DND-41 (cell line): Measurements from ENCODE around the gene RCAN2.

ENCODE experiments used
- ATAC-seq: fragments of 200-7000 bp; cut with Tn5 transposase; 3 replicates; pipeline ENCODE4 v1.9.1; 2021; ENCODE audit warnings: low read depth; ENCODE audit not compliant: insufficient read depth
- DNase-seq: peaks from one replicate; pipeline ENCODE4 v3.0.0-alpha.2; 2020
- H2AFZ ChIP-seq: 2 replicates; pipeline ENCODE4 v1.6.0; 2012; ENCODE audit warnings: low read depth, low read length
- H3K27ac ChIP-seq: 2 replicates; pipeline ENCODE4 v1.5.1; 2012; ENCODE audit warnings: low read length, inconsistent platforms
- H3K27me3 ChIP-seq: fragments of 200-600 bp; sonication (generic); 2 replicates; pipeline ENCODE4 v1.6.0; 2012; ENCODE audit warnings: low read length, mild to moderate bottlenecking, inconsistent platforms; ENCODE audit not compliant: insufficient read depth, poor library complexity
- H3K36me3 ChIP-seq: 2 replicates; pipeline ENCODE4 v1.5.1; 2012; ENCODE audit warnings: low read length, inconsistent platforms; ENCODE audit not compliant: insufficient read depth
- H3K4me1 ChIP-seq: 2 replicates; pipeline ENCODE4 v1.5.1; 2012; ENCODE audit warnings: mild to moderate bottlenecking, low read length; ENCODE audit not compliant: insufficient read depth
- H3K4me2 ChIP-seq: 2 replicates; pipeline ENCODE4 v1.6.0; 2012; ENCODE audit warnings: mild to moderate bottlenecking, moderate library complexity, low read length, inconsistent platforms; ENCODE audit not compliant: insufficient read depth
- H3K4me3 ChIP-seq, 2 experiments: fragments of 200-600 bp in 1 of 2; shearing (Covaris generic) in 1 of 2; 2 replicates each; pipeline ENCODE4 v1.5.1; 2012 to 2016; ENCODE audit warnings: inconsistent platforms in 2 of 2, low read length in 2 of 2, mild to moderate bottlenecking in 2 of 2, low read depth in 1 of 2, moderate library complexity in 1 of 2
- H3K79me2 ChIP-seq: 2 replicates; pipeline ENCODE4 v1.6.0; 2012; ENCODE audit warnings: low read length, inconsistent platforms; ENCODE audit not compliant: insufficient read depth
- H3K9ac ChIP-seq: 2 replicates; pipeline ENCODE4 v1.6.0; 2012; ENCODE audit warnings: low read depth, mild to moderate bottlenecking, inconsistent platforms, low read length, moderate library complexity
- H3K9me3 ChIP-seq: 2 replicates; pipeline ENCODE4 v1.5.1; 2012; ENCODE audit warnings: low read length, moderate library complexity, mild to moderate bottlenecking, inconsistent platforms; ENCODE audit not compliant: insufficient read depth, severe bottlenecking
- H4K20me1 ChIP-seq: 2 replicates; pipeline ENCODE4 v1.6.0; 2012; ENCODE audit warnings: low read length; ENCODE audit not compliant: insufficient read depth
- EZH2 ChIP-seq: IDR thresholded peaks from 3 replicates; pipeline ENCODE4 v1.6.1; 2012; ENCODE audit warnings: borderline replicate concordance, low read depth, mild to moderate bottlenecking, moderate library complexity, low read length, inconsistent platforms; ENCODE audit not compliant: severe bottlenecking
- TF ChIP-seq, protein P1 (sequence below): IDR thresholded peaks from 2 replicates; pipeline ENCODE4 v1.5.1; 2012; ENCODE audit warnings: borderline replicate concordance, low read length, moderate library complexity, mild to moderate bottlenecking; ENCODE audit not compliant: poor library complexity, severe bottlenecking; ENCODE audit errors: extremely low read depth

The RCAN2 gene

DNA sequence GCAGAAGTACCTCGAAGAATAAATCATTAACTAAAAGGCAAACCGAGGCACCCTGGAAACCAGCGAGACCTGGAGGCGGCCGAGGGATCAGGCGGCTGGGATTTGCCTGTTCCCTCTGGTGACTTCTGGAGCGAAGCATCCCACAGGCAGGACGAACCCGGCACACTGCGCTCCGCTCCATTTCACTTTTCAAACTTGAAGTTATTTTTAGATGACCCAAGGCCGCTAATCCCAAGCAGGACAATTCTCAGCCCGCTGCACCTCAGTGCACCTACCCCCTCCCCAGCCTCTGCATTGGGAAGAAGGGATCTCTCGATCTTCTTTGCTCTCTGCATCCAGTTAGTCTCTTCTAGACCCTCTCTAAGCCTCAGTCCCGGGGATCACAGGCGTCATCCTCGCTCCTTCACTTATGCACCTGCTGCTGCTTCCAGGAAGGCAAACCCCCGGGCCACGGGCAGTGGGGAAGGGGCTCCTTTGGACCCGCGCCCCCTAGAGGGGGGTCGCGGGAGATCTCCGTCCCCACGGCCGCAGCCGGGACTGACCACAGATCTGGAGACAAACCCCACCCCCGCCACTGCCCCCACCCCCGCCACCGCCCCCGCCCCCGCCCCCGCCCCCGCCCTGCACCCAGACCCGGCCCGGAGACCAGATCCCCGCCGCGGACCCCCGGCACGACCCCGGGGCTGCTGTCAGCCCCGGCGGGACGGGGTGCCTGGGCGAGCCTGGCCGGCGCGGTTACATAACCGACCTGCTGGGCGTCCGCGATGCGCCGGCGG is 636 bp downstream of the RCAN2 start:
- no peak overlapping the region for H3K27ac ChIP-seq
- H4K20me1 ChIP-seq = no peaks in the 10 kb centered on the region
- H3K4me3 ChIP-seq = no peak overlapping the region
- no peak for ATAC-seq
- H2AFZ ChIP-seq = no peak overlapping the region
- H3K4me1 ChIP-seq = no peaks in the 10 kb centered on the region
- no peaks in the 10 kb centered on the region for H3K36me3 ChIP-seq
- H3K4me2 ChIP-seq = no peak overlapping the region
- H3K9me3 ChIP-seq = no peaks in the 10 kb centered on the region
- H3K79me2 ChIP-seq = no peaks in the 10 kb centered on the region
- TF ChIP-seq EZH2 = no peak
- TF ChIP-seq, protein P1, sequence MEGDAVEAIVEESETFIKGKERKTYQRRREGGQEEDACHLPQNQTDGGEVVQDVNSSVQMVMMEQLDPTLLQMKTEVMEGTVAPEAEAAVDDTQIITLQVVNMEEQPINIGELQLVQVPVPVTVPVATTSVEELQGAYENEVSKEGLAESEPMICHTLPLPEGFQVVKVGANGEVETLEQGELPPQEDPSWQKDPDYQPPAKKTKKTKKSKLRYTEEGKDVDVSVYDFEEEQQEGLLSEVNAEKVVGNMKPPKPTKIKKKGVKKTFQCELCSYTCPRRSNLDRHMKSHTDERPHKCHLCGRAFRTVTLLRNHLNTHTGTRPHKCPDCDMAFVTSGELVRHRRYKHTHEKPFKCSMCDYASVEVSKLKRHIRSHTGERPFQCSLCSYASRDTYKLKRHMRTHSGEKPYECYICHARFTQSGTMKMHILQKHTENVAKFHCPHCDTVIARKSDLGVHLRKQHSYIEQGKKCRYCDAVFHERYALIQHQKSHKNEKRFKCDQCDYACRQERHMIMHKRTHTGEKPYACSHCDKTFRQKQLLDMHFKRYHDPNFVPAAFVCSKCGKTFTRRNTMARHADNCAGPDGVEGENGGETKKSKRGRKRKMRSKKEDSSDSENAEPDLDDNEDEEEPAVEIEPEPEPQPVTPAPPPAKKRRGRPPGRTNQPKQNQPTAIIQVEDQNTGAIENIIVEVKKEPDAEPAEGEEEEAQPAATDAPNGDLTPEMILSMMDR = no peak
- H3K9ac ChIP-seq = no peak overlapping the region
- no peaks in the 10 kb centered on the region for H3K27me3 ChIP-seq
- no peak for DNase-seq

DNA sequence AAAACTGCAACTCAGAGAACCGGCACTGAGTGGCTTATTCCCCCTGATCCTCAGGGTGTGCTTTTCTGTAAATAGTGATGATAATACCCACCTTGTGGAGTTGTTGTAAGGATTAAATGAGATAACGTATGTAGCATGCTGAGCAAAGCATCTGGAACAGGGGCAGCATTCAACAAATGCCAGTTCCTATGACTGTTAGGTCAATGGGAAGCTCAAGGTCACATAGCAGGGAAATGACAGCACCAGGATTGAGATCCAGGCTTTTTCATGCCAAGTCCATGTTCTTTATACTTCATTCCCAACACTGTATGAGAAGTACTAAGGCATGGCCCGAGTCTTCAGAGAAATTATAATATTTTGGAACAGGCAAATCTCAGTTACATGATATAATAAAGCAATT is 5.1 kb downstream of the RCAN2 start:
- H2AFZ ChIP-seq = no peak overlapping the region
- no peak overlapping the region for H3K9ac ChIP-seq
- H3K4me2 ChIP-seq = no peak overlapping the region
- no peak for ATAC-seq
- H3K27ac ChIP-seq = no peak overlapping the region
- no peaks in the 10 kb centered on the region for H3K4me1 ChIP-seq
- no peak overlapping the region for H3K4me3 ChIP-seq
- no peaks in the 10 kb centered on the region for H3K27me3 ChIP-seq
- no peaks in the 10 kb centered on the region for H3K36me3 ChIP-seq
- H4K20me1 ChIP-seq = no peaks in the 10 kb centered on the region
- no peak for DNase-seq
- no peaks in the 10 kb centered on the region for H3K79me2 ChIP-seq
- H3K9me3 ChIP-seq = no peaks in the 10 kb centered on the region
- no peak for TF ChIP-seq EZH2
- TF ChIP-seq, protein P1 = no peak

DNA sequence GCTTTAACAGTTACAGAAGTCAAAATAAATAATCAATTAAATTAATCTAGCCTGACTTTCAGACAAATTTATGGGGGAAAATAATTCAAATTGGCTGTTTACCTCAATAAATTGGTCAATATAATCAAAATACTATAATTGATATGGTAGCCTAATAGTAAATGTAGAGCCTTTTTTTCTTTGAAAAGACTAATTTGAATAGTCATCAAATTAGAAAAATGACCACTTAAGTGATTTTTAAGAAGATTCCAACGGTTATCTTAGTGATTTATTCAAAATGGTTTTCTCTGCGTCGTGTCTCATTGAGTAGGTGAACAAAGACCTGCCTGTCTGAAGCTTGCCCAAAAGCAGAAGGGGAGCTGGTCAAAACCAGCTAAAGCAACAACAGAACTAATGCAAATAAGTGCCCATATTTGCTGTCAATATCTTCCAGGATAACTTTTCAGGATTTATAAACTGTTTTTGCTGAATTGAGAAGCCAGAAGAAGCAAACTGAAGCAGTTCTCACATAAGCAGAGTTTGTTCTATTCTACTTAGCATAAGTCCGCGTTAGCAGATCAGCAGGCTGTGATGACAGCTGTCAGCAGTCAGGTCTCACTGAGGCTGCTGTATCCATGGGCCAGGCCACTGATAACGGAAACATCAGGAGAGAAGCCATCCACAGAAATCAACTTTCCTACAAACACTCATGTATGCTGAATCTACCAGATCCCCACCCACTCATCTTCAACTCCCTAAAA is 7.0 kb downstream of the RCAN2 start:
- no peaks in the 10 kb centered on the region for H3K27me3 ChIP-seq
- no peak for DNase-seq
- H3K4me1 ChIP-seq = no peaks in the 10 kb centered on the region
- no peak overlapping the region for H2AFZ ChIP-seq
- no peak overlapping the region for H3K4me3 ChIP-seq
- no peak overlapping the region for H3K27ac ChIP-seq
- no peaks in the 10 kb centered on the region for H4K20me1 ChIP-seq
- no peaks in the 10 kb centered on the region for H3K36me3 ChIP-seq
- H3K9ac ChIP-seq = no peak overlapping the region
- H3K79me2 ChIP-seq = no peaks in the 10 kb centered on the region
- TF ChIP-seq, protein P1 = no peak
- TF ChIP-seq EZH2 = no peak
- no peak for ATAC-seq
- H3K9me3 ChIP-seq = no peaks in the 10 kb centered on the region
- H3K4me2 ChIP-seq = no peak overlapping the region
